Measurements from ENCODE around the gene PTPN3. TPM values are rescaled to one million over a fixed set of nuclear protein-coding genes. Genes with fewer than 3 reads are reported as not detected.

PTPN3 gene
- total RNA-seq, 1 donor from 2014 or later: 11.0 TPM

- ATAC-seq: no peak
Observed at GRCh38 chr9:109335121-109335520, 163.0 kb downstream of the PTPN3 start.

GRCh38 chr9:109331353-109331752 lies 166.8 kb downstream of the PTPN3 start:
- ATAC-seq: peak; percentile 89

DNA sequence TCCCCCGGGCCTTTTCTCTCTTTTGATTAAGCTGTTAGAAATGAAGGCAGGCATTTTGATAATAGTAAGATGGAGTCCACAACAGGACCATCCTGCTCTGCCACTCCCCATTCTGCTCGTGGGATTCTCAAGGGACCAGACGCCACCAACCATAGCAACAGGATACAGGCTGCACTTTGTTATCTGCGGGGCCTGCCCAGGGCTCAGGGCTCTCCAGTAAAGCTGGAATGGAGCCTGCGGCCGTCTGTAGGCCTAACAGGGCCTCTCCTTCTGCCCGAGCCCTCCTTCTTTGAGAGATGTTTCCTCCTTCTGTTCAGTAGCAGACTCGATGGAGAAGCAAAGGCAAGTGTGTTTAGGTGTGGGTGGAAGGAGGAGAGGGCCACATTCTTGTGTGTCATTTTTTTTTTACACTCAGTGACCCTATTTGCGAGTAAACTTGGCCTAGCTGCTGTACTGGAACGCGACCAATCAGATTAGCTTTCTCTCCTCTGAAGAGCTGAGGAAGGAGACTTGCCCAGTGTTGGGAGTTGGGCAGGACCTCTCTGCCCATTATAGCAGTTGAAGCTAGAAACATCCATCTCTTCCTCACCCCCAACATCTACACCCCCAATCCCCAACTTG lies 168.4 kb downstream of the PTPN3 start:
- ATAC-seq: peak; percentile 45

GRCh38 chr9:109328978-109329637 lies 169.0 kb downstream of the PTPN3 start:
- ATAC-seq: peak; percentile 95

Other genes starting within 250 kb of the PTPN3 start
- gene EPB41L4B, start 177.2 kb downstream of the PTPN3 start, total RNA-seq: 1.1 TPM